RCC 7860 (cell line): ENCODE data around the gene ABCA9.

Experiments used
- DNase-seq: peaks from one replicate; pipeline ENCODE4 v3.0.0-alpha.2; 2015; ENCODE audit warnings: low spot score
- FAIRE-seq: peaks from 2 replicates; lab custom pipeline; 2012; peaks lifted over from hg19 to GRCh38; lab: Jason Lieb, UNC

ABCA9 gene

GRCh38 chr17:69069226-69069750, 8.6 kb upstream of the ABCA9 start:
- FAIRE-seq (no peak), DNase-seq (no peak)

- FAIRE-seq (no peak), DNase-seq (no peak)
Observed at GRCh38 chr17:69067274-69068047, 6.7 kb upstream of the ABCA9 start.

- no peak for DNase-seq
- FAIRE-seq = no peak
Observed at GRCh38 chr17:69066482-69066881, 5.8 kb upstream of the ABCA9 start.

- DNase-seq (no peak), FAIRE-seq (no peak)
Observed at GRCh38 chr17:69065113-69065512, 4.4 kb upstream of the ABCA9 start.

- DNase-seq (no peak), FAIRE-seq (no peak)
Observed at GRCh38 chr17:69064476-69064875, 3.7 kb upstream of the ABCA9 start.

- DNase-seq (no peak), FAIRE-seq (no peak)
Observed at GRCh38 chr17:69064001-69064400, 3.3 kb upstream of the ABCA9 start.

- no peak for DNase-seq
- no peak for FAIRE-seq
Observed at GRCh38 chr17:69062860-69063581, 2.3 kb upstream of the ABCA9 start.

- no peak for DNase-seq
- FAIRE-seq = no peak
Observed at GRCh38 chr17:69061721-69062556, 1.2 kb upstream of the ABCA9 start.

GRCh38 chr17:69059458-69060175, 1.1 kb downstream of the ABCA9 start:
- no peak for FAIRE-seq
- no peak for DNase-seq

- FAIRE-seq (no peak), DNase-seq (no peak)
Observed at GRCh38 chr17:69058165-69058564, 2.6 kb downstream of the ABCA9 start.

- DNase-seq (no peak), FAIRE-seq (no peak)
Observed at GRCh38 chr17:69057280-69057679, 3.4 kb downstream of the ABCA9 start.

GRCh38 chr17:69056179-69056823, 4.4 kb downstream of the ABCA9 start:
- DNase-seq (no peak), FAIRE-seq (no peak)

GRCh38 chr17:69055334-69055733, 5.4 kb downstream of the ABCA9 start:
- FAIRE-seq = no peak
- no peak for DNase-seq

GRCh38 chr17:69050999-69051775, 9.5 kb downstream of the ABCA9 start:
- DNase-seq (no peak), FAIRE-seq (no peak)

GRCh38 chr17:69048634-69049033, 12.1 kb downstream of the ABCA9 start:
- no peak for FAIRE-seq

GRCh38 chr17:69047368-69048263, 13.1 kb downstream of the ABCA9 start:
- DNase-seq (no peak), FAIRE-seq (no peak)

More at GRCh38 chr17:69048634-69049033, 12.1 kb downstream of the ABCA9 start:
- no peak for DNase-seq

- FAIRE-seq (no peak), DNase-seq (no peak)
Observed at GRCh38 chr17:69046121-69046807, 14.5 kb downstream of the ABCA9 start.

GRCh38 chr17:69045646-69046045, 15.1 kb downstream of the ABCA9 start:
- DNase-seq (no peak), FAIRE-seq (no peak)
